Astrocyte of the spinal cord (primary cell): ENCODE data around the gene PSPH.

Source experiments
- DNase-seq: peaks from one replicate; pipeline ENCODE4 v3.0.0; 2011; ENCODE audit warnings: low read depth, low spot score
- H3K4me3 ChIP-seq: 2 replicates; pipeline ENCODE4 v1.5.1; 2011; ENCODE audit warnings: low read depth, mild to moderate bottlenecking, low read length, moderate library complexity
- in situ Hi-C: cut with HindIII; loops from 2 replicates; pipeline ENCODE4 v1.10.0; 2017; ENCODE audit warnings: low sequenced_read_pairs
- TF ChIP-seq, protein P1 (sequence below): IDR thresholded peaks from 2 replicates; pipeline ENCODE4 v1.5.1; 2012; ENCODE audit warnings: low read depth, mild to moderate bottlenecking, low read length, inconsistent platforms

PSPH gene

DNA sequence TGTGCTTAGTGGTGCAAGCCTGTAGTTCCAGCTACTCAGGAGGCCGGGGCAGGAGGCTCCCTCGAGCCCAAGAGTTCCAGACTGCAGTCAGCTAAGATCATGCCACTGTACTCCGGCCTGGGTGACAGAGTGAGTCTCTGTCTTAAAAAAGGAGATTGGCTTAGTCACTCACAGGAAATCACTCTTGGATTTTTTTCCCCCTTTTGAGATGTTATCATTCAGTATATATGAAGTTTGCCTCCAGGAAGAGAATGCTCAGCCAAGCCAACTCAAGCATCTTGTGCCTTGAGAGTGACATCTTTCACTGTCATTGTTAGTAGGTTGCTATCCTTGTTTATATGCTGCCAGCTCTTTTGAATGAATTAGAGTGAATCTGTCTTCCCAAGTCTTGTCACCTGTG, 58.9 kb downstream of the PSPH start:
- no peak for DNase-seq
- in situ Hi-C loops = no loop called here
- TF ChIP-seq, protein P1, sequence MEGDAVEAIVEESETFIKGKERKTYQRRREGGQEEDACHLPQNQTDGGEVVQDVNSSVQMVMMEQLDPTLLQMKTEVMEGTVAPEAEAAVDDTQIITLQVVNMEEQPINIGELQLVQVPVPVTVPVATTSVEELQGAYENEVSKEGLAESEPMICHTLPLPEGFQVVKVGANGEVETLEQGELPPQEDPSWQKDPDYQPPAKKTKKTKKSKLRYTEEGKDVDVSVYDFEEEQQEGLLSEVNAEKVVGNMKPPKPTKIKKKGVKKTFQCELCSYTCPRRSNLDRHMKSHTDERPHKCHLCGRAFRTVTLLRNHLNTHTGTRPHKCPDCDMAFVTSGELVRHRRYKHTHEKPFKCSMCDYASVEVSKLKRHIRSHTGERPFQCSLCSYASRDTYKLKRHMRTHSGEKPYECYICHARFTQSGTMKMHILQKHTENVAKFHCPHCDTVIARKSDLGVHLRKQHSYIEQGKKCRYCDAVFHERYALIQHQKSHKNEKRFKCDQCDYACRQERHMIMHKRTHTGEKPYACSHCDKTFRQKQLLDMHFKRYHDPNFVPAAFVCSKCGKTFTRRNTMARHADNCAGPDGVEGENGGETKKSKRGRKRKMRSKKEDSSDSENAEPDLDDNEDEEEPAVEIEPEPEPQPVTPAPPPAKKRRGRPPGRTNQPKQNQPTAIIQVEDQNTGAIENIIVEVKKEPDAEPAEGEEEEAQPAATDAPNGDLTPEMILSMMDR = no peak
- H3K4me3 ChIP-seq = no peak overlapping the region

DNA sequence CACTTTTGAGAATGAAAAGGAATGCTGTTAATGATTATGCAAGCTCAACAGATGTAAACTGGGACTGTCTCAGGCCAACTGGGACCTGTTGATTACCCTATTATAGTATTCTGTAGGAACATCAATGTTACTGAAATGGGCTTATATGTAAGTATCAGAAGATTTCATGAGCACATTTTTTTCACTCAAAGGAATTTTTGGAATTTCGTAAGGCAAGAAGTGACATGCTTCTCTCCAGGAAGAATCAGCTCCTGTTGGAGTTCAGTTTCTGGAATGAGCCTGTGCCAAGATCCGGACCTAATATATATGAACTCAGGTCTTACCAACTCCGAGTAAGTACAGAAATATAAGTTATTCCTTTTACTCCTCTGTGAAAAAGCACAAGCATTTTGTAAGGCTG, 67.7 kb downstream of the PSPH start:
- no peak for DNase-seq
- TF ChIP-seq, protein P1 = no peak
- in situ Hi-C loops = no loop called here
- H3K4me3 ChIP-seq = no peak overlapping the region

DNA sequence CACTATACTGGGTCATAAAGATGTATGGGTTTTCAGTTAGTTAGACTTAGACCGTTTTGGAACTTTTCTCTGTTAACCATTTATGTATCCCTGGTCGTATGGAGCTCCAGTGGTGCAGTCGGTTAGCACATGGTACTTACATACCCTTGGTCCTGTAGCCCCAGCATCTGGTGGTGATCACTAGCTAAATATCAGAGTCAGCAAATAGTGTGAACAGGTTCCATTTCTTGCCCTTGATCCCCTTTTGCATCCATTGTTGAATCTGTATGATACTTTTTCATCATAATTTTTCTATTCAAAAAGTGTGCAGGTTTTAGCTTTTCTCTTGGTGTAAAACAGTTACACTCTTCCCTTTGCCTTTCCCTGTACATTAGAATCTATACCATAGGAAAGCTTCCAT, 71.0 kb downstream of the PSPH start:
- TF ChIP-seq, protein P1 = no peak

DNA sequence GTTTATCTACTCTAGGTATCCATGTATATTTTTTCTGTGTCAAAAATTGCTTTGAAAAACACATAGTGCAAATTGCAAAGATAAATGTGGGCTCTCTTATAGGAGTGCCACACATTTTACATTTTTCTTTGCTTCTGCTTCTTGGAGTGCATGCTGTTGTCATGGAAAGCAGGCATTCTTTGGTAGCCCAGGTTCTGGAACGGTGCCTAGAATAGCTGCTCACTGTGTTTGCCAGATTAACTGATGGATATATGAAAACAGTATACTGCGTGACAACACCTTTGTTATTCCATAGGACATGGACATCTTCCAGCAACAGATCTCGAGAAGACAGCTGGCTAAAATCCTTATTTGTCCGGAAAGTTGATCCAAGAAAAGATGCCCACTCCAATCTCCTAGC, 73.4 kb downstream of the PSPH start:
- H3K4me3 ChIP-seq = no peak overlapping the region
- TF ChIP-seq, protein P1 = no peak
- in situ Hi-C loops = no loop called here
- peak; percentile 64 for DNase-seq

More for the DNA sequence above, 71.0 kb downstream of the PSPH start:
- in situ Hi-C loops = no loop called here
- no peak for DNase-seq
- no peak overlapping the region for H3K4me3 ChIP-seq

DNA sequence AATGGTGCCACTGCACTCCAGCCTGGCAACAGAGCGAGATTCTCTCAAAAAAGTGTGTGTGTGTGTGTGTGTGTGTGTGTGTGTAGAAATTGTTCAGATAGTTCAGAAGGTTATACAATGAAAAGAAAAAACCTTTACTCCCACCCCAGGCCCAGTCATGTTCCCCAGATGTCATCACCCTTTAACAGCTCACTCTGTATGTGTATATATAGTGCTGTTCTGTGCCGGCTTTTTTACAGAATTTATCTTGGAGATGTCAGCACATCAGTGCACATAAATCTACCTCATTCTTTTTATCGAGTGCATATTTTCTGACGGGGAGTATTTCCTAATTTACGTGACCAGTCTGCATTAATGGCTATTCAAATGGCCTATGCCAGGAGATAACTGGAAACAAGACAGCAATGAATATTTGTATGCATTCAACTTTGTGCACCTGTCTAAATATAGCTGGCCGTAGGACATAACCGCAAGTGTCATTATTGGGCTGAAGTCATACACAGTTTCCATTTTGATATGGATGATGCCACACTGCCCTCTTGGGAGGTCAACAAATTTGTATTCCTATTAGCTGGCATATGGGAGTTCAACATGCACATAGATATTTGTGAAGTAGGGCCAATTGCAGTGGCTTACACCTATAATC, 75.1 kb downstream of the PSPH start:
- H3K4me3 ChIP-seq = no peak overlapping the region
- DNase-seq = no peak
- in situ Hi-C loops = no loop called here
- TF ChIP-seq, protein P1 = no peak

DNA sequence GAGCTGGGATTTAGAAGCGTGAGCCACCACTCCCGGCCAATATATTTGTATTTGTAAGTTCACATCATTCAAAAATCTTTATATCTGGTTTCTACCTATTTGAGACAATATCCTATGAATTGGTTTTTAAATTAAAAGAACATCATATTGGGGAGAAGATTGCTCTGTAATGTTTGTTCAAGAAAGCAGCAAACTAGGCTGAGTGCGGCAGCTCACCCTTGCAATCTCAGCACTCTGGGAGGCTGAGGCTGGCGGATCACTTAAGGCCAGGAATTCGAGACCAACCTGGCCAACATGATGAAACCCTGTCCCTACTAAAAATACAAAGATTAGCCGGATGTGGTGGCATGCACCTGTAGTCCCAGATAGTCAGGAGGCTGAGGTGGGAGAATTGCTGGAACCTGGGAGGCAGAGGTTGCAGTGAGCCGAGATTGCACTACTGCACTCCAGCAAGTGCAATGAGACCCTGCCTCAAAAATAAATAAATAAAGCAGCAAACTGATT, 77.4 kb downstream of the PSPH start:
- DNase-seq = no peak
- H3K4me3 ChIP-seq = no peak overlapping the region
- in situ Hi-C loops = no loop called here
- TF ChIP-seq, protein P1 = no peak
